Glomerular visceral epithelial cell (primary cell): ENCODE data around the gene SNORC.

Experiments used
- DNase-seq: peaks from one replicate; pipeline ENCODE4 v3.0.0-alpha.2; 2016; ENCODE audit errors: extremely low spot score

Gene SNORC

DNA sequence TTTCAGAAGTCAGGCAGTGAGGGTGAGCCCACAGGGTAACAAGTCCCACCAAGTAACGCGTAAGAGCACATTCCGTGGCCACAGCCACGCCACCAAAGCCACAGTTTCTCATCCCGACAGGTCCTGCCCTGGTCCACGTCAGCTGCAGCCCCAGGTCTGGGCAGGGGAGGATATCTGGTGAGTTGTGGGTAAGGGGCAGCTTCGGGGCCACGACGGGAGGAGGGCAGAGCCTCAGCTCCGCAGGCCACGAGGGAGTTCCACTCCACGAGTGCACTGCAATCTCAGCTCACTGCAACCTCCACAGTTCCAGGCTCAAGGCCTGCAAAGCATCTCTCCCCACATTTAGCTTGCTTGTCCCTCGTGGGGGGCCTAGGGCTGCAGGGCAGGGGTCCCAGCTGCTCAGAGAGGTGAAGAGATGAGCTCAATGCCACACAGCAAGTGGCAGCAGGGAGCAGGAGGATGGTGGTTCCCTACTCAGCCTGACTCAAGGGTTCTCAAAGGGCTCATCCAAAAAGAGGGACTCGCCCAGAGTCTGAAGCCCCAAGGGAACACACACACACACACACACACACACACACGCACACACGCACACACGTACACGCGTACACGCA is 12.5 kb downstream of the SNORC start:
- no peak for DNase-seq

DNA sequence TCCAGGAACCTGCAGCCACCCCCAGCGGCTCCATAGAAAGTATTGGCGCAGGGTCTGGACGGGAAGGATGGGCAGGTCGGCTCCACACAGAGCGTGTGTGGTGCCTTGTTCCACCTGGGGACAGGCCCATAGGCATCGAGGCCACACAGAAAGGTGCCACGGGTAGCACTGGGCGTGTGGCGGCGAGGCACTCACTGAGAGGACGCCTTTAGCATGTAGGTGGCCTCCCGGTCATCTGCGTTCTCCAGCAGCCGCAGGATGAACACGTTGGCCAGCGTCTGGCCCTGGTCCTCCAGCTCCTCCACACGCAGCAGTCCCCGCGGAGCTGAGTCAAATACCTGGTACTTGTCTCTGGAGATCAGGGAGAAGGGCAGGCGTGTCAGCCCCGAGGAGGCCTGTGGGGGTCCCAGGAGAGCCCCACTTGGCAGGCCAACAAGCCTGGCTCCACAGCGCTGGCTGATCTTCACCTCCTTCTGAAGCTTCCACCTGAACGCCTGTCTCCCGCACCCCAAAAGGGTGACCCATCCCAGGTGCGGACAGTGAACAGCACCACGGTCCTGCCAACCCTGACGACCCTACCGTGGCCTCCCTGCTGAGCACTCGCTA is 13.2 kb downstream of the SNORC start:
- no peak for DNase-seq

- DNase-seq = no peak
These were observed 13.9 kb downstream of the SNORC start for GRCh38 chr2:232884001-232884421.

DNA sequence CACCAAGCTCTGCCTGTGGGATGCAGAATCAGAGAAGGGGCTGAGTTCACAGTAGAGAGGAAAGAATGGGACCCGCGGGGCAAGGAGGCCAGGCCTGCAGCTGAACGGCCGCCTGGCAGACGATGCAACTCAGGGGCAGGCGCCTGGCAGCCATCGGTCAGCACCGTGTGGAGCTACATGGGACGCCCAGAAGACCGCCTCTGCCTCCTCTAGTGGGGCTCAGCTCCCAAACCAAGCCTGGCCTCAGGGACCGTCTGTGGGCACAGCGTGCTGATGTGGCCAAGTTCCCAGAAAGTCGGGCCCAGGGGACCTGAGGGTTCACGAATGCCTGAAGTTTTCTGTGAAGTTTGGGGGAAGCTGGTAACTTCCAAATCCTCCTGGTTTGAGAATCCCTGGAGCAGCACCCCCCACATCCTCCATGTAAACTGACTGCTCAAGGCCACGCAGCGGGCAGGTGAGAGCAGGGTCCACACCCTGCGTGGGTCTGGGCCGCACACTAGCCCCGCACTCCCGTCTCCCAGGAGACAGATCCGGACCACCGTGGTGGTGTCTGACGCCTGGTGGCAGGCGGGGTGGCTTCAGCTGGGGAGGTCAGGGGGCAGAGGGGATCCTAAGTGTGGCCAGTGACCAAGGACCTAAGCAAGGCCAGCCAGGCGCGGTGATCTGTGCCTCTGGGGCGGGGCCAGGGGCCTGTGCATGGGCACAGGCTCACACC is 14.6 kb downstream of the SNORC start:
- no peak for DNase-seq

GRCh38 chr2:232885264-232885961 is 15.3 kb downstream of the SNORC start:
- no peak for DNase-seq

DNA sequence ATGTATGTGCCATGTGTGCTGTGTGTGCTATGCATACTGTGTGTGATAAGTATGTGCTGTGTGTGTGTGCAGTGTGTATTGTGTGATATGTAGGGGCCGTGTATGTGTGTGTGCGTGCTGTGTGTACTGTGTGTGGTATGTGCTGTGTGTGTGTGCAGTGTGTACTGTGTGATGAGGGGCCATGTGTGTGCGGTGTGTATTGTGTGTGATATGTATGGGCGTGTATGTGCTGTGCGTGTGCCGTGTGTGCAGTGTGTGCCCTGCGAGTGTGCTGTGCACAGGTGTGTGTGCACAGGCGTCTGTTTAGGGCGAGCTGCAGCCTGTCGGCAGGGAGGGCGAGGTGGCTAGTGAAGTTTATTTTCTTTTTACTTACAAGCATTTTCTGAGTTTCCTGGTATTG is 16.1 kb downstream of the SNORC start:
- DNase-seq = no peak

DNA sequence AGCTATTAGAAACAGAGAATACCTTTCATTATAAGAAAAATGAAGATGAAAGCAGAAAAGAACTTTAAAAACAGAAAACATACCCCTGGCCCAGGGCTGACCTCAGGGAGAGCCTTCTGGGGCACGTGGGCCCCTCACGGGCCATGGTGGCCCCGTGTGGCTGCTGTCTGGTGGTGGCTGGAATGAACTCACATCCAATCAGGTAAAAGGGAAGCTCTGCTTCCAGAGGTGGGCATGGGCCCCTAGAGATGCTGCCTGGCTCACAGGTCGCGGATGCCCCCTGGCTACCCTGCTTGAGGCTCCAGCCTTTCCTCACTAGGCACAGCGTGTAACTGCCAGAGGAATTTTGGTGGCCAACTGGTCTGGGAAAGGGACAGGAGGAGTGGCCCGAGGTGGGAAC is 16.6 kb downstream of the SNORC start:
- DNase-seq = no peak

DNA sequence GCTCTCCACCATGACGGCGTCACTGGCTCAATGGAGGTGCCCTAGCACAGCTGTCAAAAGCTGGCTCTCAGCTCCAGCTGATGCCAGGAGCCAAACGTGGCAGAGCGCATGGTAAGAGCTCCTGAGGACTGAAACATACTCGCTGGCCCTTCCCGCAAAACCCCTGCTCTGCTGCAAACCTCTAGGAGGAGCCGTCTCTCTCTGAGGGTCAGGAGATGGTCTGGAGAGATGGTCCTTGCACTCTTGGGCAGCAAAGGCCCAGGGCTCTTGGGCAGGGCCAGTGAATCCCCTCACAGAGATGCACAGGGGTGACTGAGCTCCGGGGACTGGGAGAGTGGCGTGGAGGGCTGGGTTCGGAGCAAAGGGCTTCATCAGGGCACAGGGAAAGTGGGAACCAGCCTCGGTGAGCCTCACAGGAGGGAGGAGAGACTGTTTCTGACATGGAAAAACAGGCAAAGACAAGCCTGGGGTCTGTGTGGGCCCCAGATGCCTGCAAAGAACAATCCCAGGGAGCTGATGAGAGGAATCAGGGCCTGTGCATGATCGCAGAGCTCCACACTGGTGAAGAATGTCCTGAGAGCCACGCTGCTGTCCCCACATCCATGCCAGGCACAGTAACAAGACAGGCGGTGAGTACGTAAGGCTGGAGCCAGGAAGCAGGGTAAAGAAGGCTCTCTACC is 17.2 kb downstream of the SNORC start:
- DNase-seq = no peak

DNA sequence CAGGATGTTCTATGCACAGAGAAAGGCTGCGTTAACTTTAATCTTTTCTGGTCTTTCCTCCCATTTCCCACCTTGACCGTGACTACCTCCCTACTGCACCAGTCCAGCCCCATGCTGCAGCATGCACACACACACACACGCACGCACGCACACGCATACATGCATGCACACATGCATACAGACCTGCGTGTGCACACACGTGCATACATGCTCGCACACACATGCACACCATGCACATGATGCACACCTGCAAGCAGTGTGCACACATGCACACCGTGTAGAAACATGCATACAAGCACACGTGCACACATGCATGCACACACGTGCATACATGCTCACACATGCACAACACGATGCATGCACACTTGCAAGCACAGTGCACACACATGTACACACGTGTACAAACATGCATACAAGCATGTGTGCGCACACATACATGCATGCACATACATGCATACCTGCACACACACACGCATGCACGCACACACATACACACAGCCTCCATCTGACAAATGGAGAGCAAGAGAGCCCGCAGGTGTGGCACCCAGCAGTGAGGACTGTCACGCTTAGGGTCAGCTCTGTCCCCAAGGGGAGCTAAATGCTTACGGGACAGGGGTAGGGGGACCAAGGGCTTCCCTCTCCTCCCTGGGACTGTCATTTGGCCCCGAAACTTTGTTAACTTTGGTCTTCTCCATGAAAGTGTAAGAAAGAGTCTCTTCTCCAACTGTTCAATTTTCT is 18.2 kb downstream of the SNORC start:
- no peak for DNase-seq

DNA sequence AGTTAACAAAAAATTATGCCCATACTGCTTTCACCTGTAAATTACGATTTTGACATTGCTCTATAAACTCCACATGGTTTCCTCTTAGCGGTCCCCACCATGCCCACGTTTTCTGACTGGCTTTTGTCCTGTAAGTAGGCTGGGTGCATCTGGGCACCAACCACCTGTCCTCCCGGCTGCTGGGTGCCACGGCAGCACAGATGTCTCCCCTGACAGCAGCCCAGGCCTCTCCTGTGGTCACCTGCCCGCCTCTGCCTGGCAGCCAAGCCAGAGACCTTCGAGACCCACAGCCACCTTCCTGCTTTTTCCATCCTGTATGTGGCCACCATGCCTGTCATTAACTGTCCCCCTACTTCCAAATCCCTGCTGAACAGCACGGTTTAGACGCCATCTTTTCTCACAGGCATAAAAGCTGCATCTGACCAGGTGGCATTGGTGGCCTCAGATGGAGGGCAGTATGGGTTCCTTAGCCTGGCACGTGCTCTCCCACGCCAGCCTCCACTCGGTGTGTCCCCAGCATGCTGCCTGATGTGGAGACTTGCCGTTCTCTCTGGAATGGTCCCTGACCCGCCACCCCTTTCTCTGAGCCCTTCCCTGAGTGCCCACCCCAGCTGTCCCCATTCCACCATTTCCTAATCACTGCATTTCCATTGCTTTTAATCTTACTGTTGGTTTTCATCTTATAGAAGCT is 18.9 kb downstream of the SNORC start:
- DNase-seq = no peak

DNA sequence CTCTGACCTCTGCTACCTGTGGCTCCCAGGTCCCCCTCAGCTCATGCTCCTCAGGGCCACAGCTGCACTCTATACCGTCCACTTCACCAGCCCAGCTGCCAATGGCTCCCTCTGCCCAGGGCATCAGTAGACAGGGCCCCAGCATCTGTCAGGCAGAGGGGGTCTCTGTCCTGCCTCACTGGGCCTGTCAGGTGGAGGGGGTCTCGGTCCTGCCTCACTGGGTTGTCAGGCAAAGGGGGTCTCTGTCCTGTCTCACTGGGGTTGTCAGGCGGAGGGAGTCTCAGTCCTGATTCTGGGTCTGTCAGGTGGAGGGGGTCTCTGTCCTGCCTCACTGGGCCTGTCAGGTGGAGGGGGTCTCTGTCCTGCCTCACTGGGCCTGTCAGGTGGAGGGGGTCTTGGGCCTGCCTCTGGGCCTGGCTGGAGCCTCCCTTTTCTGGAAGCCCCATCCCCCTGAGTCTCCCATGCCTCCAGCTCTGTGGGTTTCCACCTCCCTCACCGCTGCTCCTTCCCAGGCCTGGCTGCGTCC is 19.9 kb downstream of the SNORC start:
- DNase-seq = no peak

- no peak for DNase-seq
These were observed 20.5 kb downstream of the SNORC start for GRCh38 chr2:232890536-232890895.

DNA sequence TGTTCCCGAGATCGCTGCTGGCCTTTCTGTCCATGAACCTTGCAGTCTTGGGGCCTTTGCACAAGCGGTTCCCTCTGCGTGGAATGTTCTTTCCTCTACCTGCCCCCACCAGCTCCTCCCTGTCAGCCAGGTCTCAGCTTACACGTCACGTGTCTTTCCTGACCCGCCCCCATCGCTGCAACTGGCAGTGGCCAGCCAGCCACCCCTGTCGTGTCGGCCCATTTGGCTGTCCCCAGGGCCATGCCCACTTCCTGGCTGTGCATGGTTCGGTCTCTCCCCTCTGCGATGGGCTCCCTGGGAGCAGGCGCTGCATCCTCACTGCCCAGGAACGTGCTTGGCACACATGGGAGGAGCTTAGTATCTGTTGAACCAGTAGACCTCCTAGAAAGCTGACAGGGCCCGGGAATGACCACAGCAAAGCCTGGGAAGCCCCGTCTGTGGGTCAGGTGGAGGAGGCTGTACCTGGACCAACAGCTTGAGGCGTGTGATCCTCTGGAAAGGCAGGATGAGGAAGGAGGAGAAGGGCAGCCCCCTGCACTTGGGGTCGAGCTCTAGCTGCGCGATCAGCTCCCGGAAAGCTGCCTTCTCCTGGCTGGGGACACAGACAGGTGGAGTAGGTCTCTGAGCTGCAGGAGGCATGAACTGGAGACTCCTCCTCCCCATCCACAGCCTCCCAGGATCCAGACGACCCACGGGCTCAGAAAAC is 21.0 kb downstream of the SNORC start:
- peak; percentile 75 for DNase-seq

DNA sequence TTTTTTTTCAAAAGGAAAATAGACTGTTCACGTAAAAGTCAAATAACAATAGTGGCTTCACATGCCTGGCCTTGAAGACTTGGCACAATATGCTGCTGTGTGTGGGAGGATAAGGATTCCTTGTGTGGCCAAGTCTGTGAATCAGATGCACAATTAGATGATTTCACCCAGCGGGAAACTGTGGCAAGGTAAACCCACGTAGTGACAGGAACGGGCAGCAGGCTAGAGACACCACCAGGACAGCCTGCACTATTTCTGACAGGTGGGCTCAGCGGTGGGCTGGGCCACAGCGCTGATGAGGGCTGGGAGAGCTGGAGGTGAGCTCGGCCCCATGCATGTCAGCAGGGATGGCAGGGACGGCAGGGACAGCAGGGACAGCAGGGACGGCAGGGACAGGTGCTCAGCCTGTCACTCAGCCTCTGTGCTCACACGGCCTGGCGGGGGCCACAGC is 21.6 kb downstream of the SNORC start:
- DNase-seq = peak; percentile 40

GRCh38 chr2:232892221-232892620 is 22.2 kb downstream of the SNORC start:
- no peak for DNase-seq

- DNase-seq = no peak
These were observed 22.8 kb downstream of the SNORC start for GRCh38 chr2:232892843-232893242.

DNA sequence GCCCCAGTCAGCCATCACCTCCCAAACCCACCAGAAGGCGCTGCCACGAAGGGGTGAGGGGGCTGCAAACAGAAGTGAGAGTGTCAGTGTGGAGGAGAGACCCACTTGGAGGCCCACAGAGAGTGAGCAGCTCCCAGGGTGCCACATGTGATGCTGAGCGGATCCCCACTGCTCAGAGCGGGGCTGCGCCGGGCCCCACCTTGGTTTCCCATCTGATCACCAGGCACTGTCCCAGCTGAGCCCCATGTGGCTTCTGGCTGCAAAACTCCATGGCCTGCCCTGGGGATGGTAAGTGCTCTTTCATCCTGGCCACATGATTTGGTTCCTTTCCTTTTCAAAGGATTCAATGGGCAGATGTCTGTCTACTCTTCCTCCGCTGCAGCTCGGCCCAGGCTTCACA is 23.8 kb downstream of the SNORC start:
- no peak for DNase-seq

GRCh38 chr2:232894251-232894650 is 24.2 kb downstream of the SNORC start:
- no peak for DNase-seq

GRCh38 chr2:232894746-232895145 is 24.7 kb downstream of the SNORC start:
- no peak for DNase-seq

GRCh38 chr2:232896111-232896510 is 26.0 kb downstream of the SNORC start:
- DNase-seq = no peak
